Astrocyte (in vitro differentiated cells and primary cell): ENCODE results near the gene TMEM9B. TPM values are rescaled to one million over a fixed set of nuclear protein-coding genes. Genes with fewer than 3 reads are reported as not detected.
"Not testable (repeated sequence)": the region's sequence is repeated elsewhere in the genome, so short reads cannot be mapped to it uniquely, and the experiment has no call there.

Experiments used
- DNase-seq: peaks from one replicate; pipeline ENCODE4 v3.0.0-alpha.2; 2010; ENCODE audit warnings: low read depth
- FAIRE-seq: peaks from 2 replicates; lab custom pipeline; 2011; peaks lifted over from hg19 to GRCh38; lab: Jason Lieb, UNC
- H2AFZ ChIP-seq: 2 replicates; pipeline ENCODE4 v1.6.0; 2012; ENCODE audit warnings: low read depth, low read length, inconsistent platforms
- H3K27ac ChIP-seq: 2 replicates; pipeline ENCODE4 v1.5.1; 2011; ENCODE audit warnings: low read depth, low read length, inconsistent platforms
- H3K27me3 ChIP-seq: 2 replicates; pipeline ENCODE4 v1.6.0; 2011; ENCODE audit warnings: low read length, inconsistent platforms; ENCODE audit not compliant: insufficient read depth
- H3K36me3 ChIP-seq: 2 replicates; pipeline ENCODE4 v1.5.1; 2011; ENCODE audit warnings: low read length, inconsistent platforms; ENCODE audit not compliant: insufficient read depth
- H3K4me1 ChIP-seq: 2 replicates; pipeline ENCODE4 v1.5.1; 2011; ENCODE audit warnings: low read length, inconsistent platforms; ENCODE audit not compliant: insufficient read depth
- H3K4me2 ChIP-seq: 2 replicates; pipeline ENCODE4 v1.6.0; 2012; ENCODE audit warnings: low read length, inconsistent platforms
- H3K4me3 ChIP-seq: 2 replicates; pipeline ENCODE4 v1.5.1; 2011; ENCODE audit warnings: low read depth, mild to moderate bottlenecking, low read length, inconsistent platforms; ENCODE audit not compliant: insufficient read depth
- H3K79me2 ChIP-seq: 2 replicates; pipeline ENCODE4 v1.6.0; 2012; ENCODE audit warnings: mild to moderate bottlenecking, low read length, inconsistent platforms; ENCODE audit not compliant: insufficient read depth
- H3K9ac ChIP-seq: 2 replicates; pipeline ENCODE4 v1.6.0; 2012; ENCODE audit warnings: mild to moderate bottlenecking, low read length, inconsistent platforms
- H3K9me3 ChIP-seq: 2 replicates; pipeline ENCODE4 v1.5.1; 2012; ENCODE audit warnings: low read depth, mild to moderate bottlenecking, low read length, inconsistent platforms; ENCODE audit not compliant: insufficient read depth
- H4K20me1 ChIP-seq: 2 replicates; pipeline ENCODE4 v1.6.0; 2012; ENCODE audit warnings: low read length, inconsistent platforms; ENCODE audit not compliant: insufficient read depth
- H3K27ac Mint-ChIP-seq: one replicate; pipeline ENCODE4 v1.8.0; 2021; ENCODE audit warnings: mild to moderate bottlenecking, mixed read lengths; ENCODE audit not compliant: unreplicated experiment
- H3K27me3 Mint-ChIP-seq: one replicate; pipeline ENCODE4 v1.8.0; 2021; ENCODE audit warnings: low read depth, mixed read lengths; ENCODE audit not compliant: unreplicated experiment
- H3K36me3 Mint-ChIP-seq: one replicate; pipeline ENCODE4 v1.8.0; 2021; ENCODE audit warnings: low read depth, mixed read lengths; ENCODE audit not compliant: unreplicated experiment
- H3K4me1 Mint-ChIP-seq: one replicate; pipeline ENCODE4 v1.8.0; 2021; ENCODE audit warnings: low read depth, mixed read lengths; ENCODE audit not compliant: unreplicated experiment
- H3K4me3 Mint-ChIP-seq: one replicate; pipeline ENCODE4 v1.8.0; 2021; ENCODE audit warnings: mild to moderate bottlenecking, moderate library complexity, mixed read lengths; ENCODE audit not compliant: unreplicated experiment
- H3K9me3 Mint-ChIP-seq: one replicate; pipeline ENCODE4 v1.8.0; 2021; ENCODE audit warnings: mild to moderate bottlenecking, mixed read lengths; ENCODE audit not compliant: unreplicated experiment
- CTCF ChIP-seq: IDR thresholded peaks from 2 replicates; pipeline ENCODE4 v1.5.1; 2011; ENCODE audit warnings: low read depth, mild to moderate bottlenecking, inconsistent platforms, low read length, moderate library complexity; ENCODE audit not compliant: insufficient read depth
- EZH2 ChIP-seq: IDR thresholded peaks from 2 replicates; pipeline ENCODE4 v1.6.1; 2012; ENCODE audit warnings: mild to moderate bottlenecking, low read length, inconsistent platforms; ENCODE audit not compliant: insufficient read depth
- total RNA-seq: library from RNA; stranded (reverse); gene quantifications from 2 replicates; pipeline ENCODE4 v1.2.1, GENCODE V29; 2021

The TMEM9B gene
- total RNA-seq, 1 donor from 2014 or later, result 38.2 TPM

GRCh38 chr11:8941341-8942103 lies 22.7 kb downstream of the TMEM9B start:
- H3K4me1 ChIP-seq, result no peaks in the 10 kb centered on the region
- no peak overlapping the region for H3K27ac ChIP-seq
- H3K9me3 ChIP-seq, result no peaks in the 10 kb centered on the region
- no peaks in the 10 kb centered on the region for H3K27me3 ChIP-seq
- Mint-ChIP-seq H3K9me3 (no peaks in the 10 kb centered on the region), H3K4me3 (no peak overlapping the region), H3K36me3 (no peaks in the 10 kb centered on the region), H3K27ac (no peak overlapping the region), H3K27me3 (no peaks in the 10 kb centered on the region), H3K4me1 (no peaks in the 10 kb centered on the region)
- H3K4me2 ChIP-seq, result no peak overlapping the region
- no peaks in the 10 kb centered on the region for H3K36me3 ChIP-seq
- no peak overlapping the region for H3K9ac ChIP-seq
- no peak overlapping the region for H2AFZ ChIP-seq
- FAIRE-seq, result no peak
- no peaks in the 10 kb centered on the region for H3K79me2 ChIP-seq
- TF ChIP-seq EZH2 (no peak), CTCF (no peak)
- H4K20me1 ChIP-seq, result no peaks in the 10 kb centered on the region
- no peak for DNase-seq
- H3K4me3 ChIP-seq, result no peak overlapping the region

- Mint-ChIP-seq H3K4me3 (no peak overlapping the region), H3K36me3 (peaks cover 2% of the 10 kb centered on the region), H3K27me3 (no peaks in the 10 kb centered on the region), H3K9me3 (peaks cover 2% of the 10 kb centered on the region), H3K27ac (no peak overlapping the region), H3K4me1 (peaks cover 16% of the 10 kb centered on the region)
- H3K27ac ChIP-seq, result no peak overlapping the region
- peaks cover 9% of the 10 kb centered on the region for H3K4me1 ChIP-seq
- H4K20me1 ChIP-seq, result no peaks in the 10 kb centered on the region
- no peak overlapping the region for H3K4me3 ChIP-seq
- H3K27me3 ChIP-seq, result no peaks in the 10 kb centered on the region
- no peak overlapping the region for H3K4me2 ChIP-seq
- no peaks in the 10 kb centered on the region for H3K79me2 ChIP-seq
- no peak for FAIRE-seq
- no peaks in the 10 kb centered on the region for H3K36me3 ChIP-seq
- H3K9ac ChIP-seq, result no peak overlapping the region
- H3K9me3 ChIP-seq, result no peaks in the 10 kb centered on the region
- TF ChIP-seq EZH2, result no peak
- DNase-seq, result no peak
- H2AFZ ChIP-seq, result no peak overlapping the region
Measured at GRCh38 chr11:8937659-8938058, 26.6 kb downstream of the TMEM9B start.

GRCh38 chr11:8937159-8937558 lies 27.1 kb downstream of the TMEM9B start:
- H3K79me2 ChIP-seq, result no peaks in the 10 kb centered on the region
- DNase-seq, result no peak
- H3K4me3 ChIP-seq, result no peak overlapping the region
- Mint-ChIP-seq H3K27ac (no peak overlapping the region), H3K36me3 (peaks cover 2% of the 10 kb centered on the region), H3K4me3 (no peak overlapping the region), H3K27me3 (no peaks in the 10 kb centered on the region), H3K4me1 (peaks cover 16% of the 10 kb centered on the region), H3K9me3 (peaks cover 2% of the 10 kb centered on the region)
- H4K20me1 ChIP-seq, result no peaks in the 10 kb centered on the region
- H3K27me3 ChIP-seq, result no peaks in the 10 kb centered on the region
- no peak overlapping the region for H3K27ac ChIP-seq
- peaks cover 9% of the 10 kb centered on the region for H3K4me1 ChIP-seq
- no peaks in the 10 kb centered on the region for H3K36me3 ChIP-seq
- TF ChIP-seq CTCF (no peak), EZH2 (no peak)
- H3K4me2 ChIP-seq, result no peak overlapping the region
- no peak for FAIRE-seq
- no peak overlapping the region for H3K9ac ChIP-seq
- H2AFZ ChIP-seq, result no peak overlapping the region
- H3K9me3 ChIP-seq, result no peaks in the 10 kb centered on the region

GRCh38 chr11:8935789-8936188 lies 28.5 kb downstream of the TMEM9B start:
- not testable (repeated sequence) for H3K4me3 Mint-ChIP-seq, H3K79me2 ChIP-seq, H3K36me3 Mint-ChIP-seq, H3K9me3 Mint-ChIP-seq, H3K27ac ChIP-seq, H3K4me1 ChIP-seq, H3K27me3 Mint-ChIP-seq, H3K9ac ChIP-seq, H3K4me3 ChIP-seq, H3K4me2 ChIP-seq, H2AFZ ChIP-seq, DNase-seq, H3K27ac Mint-ChIP-seq, FAIRE-seq, H3K36me3 ChIP-seq, H3K27me3 ChIP-seq, H4K20me1 ChIP-seq, H3K9me3 ChIP-seq
- H3K4me1 Mint-ChIP-seq, result peaks cover 16% of the 10 kb centered on the region
